Large intestine (tissue), 3 donors: ENCODE data around the gene CASTOR1. TPM values are rescaled to one million over a fixed set of nuclear protein-coding genes. Genes with fewer than 3 reads are reported as not detected.

Source experiments
- DNase-seq, 2 donors: peaks; one replicate each; pipeline versions ENCODE4 v3.0.0 to v3.0.0-alpha.2; 2013
- H3K27ac ChIP-seq: one replicate; pipeline ENCODE4 v1.5.1; 2013; ENCODE audit warnings: low read length
- H3K27me3 ChIP-seq: 2 replicates; pipeline ENCODE4 v1.6.1; 2013; ENCODE audit warnings: low read length; ENCODE audit not compliant: control insufficient read depth, insufficient read depth
- H3K36me3 ChIP-seq: 2 replicates; pipeline ENCODE4 v1.6.1; 2013; ENCODE audit warnings: low read length; ENCODE audit not compliant: control insufficient read depth, insufficient read depth
- H3K4me1 ChIP-seq: one replicate; pipeline ENCODE4 v1.6.1; 2013; ENCODE audit warnings: low read length; ENCODE audit not compliant: control insufficient read depth, insufficient read depth
- H3K4me3 ChIP-seq: one replicate; pipeline ENCODE4 v1.5.1; 2013; ENCODE audit warnings: low read length
- H3K9me3 ChIP-seq: one replicate; pipeline ENCODE4 v1.6.1; 2013; ENCODE audit warnings: mild to moderate bottlenecking, low read depth, low read length, moderate library complexity; ENCODE audit not compliant: control insufficient read depth
- WGBS: methylation state at CpG from one replicate; pipeline ENCODE4 v1.1.5; 2013; ENCODE audit warnings: low lambda C conversion rate; ENCODE audit not compliant: insufficient coverage; 5-methylcytosine and 5-hydroxymethylcytosine counted together
- polyA plus RNA-seq: library from polyadenylated mRNA; unstranded; fragments of 120-200 nt; gene quantifications from one replicate; pipeline ENCODE4 v1.2.1, GENCODE V29; 2013

Gene CASTOR1
- polyA plus RNA-seq, 1 donor: 7.0 TPM

DNA sequence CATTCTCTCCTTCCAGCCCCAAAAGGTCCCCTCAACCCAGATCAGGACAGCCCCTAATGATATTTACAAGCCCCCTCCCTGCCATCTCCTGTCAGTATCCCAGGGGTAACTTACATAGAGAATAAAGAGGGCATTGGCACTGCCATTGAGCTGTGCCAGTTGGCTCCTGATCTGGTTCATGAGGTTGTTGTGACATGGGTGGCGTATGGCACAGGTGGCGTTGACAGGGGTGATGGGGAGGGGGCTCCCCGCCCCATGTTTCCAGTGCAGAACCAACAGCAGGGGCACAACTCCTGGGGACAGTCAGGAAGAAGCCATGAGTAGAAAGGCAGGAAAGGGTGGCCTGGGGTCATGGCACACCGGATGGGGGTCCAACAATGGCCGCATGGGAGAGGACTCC is 44.7 kb downstream of the CASTOR1 start:
- Histone ChIP-seq H3K36me3 (peaks cover 35% of the 10 kb centered on the region), H3K4me3 (no peak overlapping the region), H3K4me1 (peaks cover 38% of the 10 kb centered on the region), H3K27me3 (peaks cover 5% of the 10 kb centered on the region), H3K9me3 (no peaks in the 10 kb centered on the region), H3K27ac (no peak overlapping the region)
- WGBS: no CpG with 5 or more reads among the region's 5 CpGs
- no peak for DNase-seq

DNA sequence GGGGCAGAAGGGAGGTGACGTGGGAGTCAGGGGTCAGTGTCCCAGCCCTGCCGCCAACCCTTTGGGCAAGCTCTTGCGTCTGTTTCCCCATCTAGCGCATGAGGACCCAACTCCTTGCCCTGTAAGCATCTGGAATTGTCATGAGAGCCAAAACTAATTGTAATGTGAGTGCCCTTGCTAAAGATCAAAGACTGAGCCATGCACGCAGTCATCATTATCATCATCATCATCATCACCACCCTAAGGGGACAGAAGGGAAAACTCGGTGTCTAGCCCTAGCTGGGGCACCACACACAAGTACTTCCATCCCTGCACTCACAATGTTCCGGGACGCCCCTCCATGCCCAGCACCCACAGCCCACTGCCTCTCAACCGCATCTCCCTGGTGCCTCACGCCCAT is 45.2 kb downstream of the CASTOR1 start:
- Histone ChIP-seq H3K9me3 (no peaks in the 10 kb centered on the region), H3K36me3 (peaks cover 35% of the 10 kb centered on the region), H3K27ac (no peak overlapping the region), H3K27me3 (peaks cover 5% of the 10 kb centered on the region), H3K4me3 (no peak overlapping the region), H3K4me1 (peaks cover 35% of the 10 kb centered on the region)
- DNase-seq: no peak
- no CpG with 5 or more reads among the region's 10 CpGs for WGBS

DNA sequence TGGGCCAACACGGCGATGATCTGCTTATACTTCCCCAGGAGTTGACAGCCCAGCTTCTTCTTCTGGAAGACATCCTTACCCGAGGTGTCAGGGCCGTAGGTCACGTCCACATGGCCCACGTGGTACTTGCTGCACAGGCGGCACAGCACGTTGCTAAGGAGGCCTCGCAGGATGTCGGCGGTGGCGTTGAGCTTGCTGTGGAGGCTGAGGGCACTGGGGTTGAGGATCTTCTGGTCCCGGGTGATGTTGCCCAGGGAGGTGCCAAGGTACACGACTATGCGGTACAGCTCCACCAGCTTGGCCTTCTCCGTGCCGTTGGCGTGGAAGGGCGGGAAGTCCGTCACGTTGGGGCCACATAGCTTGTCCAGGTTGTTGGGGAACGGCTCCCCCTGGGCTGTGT is 45.6 kb downstream of the CASTOR1 start:
- DNase-seq: no peak
- Histone ChIP-seq H3K27ac (no peak overlapping the region), H3K27me3 (peaks cover 5% of the 10 kb centered on the region), H3K36me3 (peaks cover 35% of the 10 kb centered on the region), H3K4me3 (no peak overlapping the region), H3K9me3 (no peaks in the 10 kb centered on the region), H3K4me1 (peaks cover 35% of the 10 kb centered on the region)
- whole genome bisulfite sequencing: no CpG with 5 or more reads among the region's 22 CpGs

DNA sequence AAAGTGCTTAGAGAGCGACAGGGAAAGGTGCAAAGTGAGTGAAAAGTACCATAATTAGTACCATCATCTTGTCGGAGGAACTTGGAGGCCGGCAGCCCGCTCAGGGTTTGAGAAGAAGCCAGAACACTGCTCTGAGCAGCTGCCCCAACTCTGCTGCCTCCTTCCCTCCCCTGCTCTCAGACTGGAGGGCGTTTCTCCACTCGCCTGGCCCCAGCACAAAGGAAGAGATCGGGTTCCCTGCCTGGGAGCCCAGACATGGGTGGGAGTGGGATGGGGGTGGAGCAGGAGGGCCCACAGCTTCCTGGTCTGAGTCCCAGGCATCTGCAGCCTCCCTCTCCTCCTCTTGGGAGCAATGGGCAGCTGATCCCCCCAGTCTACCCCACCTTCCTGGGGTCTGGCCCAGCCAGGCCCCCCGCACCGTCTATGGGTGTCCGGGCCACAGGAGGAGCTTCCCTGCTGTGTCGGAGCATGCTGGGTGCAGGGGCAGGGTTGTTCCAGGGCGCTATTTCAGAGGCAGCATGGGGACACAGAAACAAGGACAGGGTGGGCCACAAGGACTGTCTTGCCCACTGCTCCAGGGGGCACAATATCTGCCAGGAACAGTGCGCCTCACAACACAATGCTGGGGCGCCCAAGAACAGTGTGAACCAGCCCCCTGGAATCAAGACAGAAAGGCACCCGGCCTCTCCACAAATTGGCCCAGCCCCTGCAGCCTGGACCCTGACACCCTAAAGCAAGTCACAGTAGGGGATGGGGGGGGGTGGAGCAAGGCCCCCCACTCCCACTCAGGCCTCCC is 47.5 kb downstream of the CASTOR1 start:
- H3K36me3 ChIP-seq: peaks cover 35% of the 10 kb centered on the region
- H3K4me3 ChIP-seq: no peak overlapping the region
- no peak overlapping the region for H3K27ac ChIP-seq
- H3K9me3 ChIP-seq: no peaks in the 10 kb centered on the region
- peaks cover 5% of the 10 kb centered on the region for H3K27me3 ChIP-seq
- H3K4me1 ChIP-seq: peaks cover 28% of the 10 kb centered on the region
- no CpG with 5 or more reads among the region's 15 CpGs for WGBS
- no peak for DNase-seq

DNA sequence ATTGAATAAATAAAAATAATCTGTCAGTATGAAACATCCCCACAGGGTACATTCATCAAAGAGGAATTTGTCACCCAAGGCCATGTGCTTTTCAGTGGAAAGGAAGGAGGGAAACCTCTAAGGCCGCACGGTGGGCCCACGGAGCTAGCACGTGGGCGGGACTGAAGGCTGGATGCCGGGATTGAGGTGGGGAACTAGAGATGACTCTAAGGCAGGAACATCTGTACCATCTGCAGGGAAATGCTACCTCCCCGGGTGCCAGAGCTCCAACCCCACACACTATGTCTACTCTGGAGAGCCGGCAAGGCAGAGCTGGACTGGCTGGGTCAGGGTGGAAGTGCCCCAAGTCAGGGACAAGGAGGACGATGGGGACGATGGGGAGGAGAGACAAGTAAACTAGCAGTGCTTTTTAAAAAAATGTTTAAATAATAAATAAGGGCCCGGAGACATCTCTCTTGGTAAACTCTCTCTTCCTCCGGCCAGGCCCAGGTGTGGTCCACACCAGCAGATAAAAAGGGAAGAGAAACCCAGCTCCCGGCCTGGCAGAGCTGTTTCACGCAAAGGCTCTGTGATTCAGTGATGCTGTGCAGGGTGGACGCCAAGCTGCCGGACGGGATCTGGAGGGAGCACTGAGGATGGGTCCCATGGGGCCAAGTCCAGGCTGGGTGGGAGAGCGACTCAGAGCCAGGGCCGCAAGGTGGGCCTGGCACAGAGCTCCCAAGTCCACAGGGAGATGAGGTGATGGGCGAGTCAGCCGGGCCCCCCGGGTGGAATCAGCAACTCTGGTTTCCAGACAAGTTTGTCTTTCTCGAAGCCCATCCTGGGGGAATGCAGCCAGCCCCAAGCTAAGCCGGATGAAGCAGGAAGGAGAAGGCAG is 48.5 kb downstream of the CASTOR1 start:
- DNase-seq: no peak
- H3K27ac ChIP-seq: no peak overlapping the region

DNA sequence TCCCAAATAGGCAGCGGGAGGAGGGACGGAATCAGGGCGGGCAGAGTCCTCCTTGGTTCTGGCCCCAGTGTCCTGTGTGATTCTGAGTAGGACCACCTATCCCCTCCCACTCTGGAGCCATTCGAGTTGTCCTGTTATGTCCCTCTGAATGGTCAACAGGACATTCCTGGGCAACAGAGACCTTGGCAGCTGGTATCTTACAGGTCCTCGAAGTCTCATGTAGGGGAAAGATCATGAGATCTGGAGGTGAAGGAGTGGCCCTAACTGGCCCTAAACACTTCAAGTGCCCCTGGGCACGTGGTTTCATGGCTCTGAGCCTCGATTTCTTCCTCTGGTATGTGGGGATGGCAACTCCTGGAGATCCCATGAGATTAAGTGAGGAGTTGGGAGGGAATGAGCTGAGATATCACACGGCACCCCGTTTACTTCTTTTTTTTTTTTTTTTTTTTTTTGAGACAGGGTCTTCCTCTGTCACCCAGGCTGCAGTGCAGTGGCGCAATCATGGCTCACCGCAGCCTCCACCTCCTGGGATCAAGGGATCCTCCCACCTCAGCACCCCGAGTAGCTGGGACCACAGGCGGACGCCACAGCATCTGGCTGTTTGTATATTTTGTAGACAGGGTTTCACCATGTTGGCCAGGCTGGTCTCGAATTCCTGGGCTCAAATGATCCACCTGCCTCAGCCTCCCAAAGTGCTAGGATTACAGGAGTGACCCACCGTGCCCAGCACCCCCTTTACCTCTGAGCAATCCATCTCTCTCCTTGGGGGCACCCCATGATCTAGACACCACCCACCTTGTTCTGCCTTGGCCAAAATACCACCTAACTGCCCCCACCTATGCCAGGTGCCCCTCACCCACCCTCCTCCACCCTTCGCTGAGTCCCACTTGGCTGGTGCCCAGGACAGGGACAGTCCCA is 49.6 kb downstream of the CASTOR1 start:
- no peaks in the 10 kb centered on the region for H3K27me3 ChIP-seq
- H3K4me3 ChIP-seq: no peak overlapping the region
- DNase-seq: no peak
- no peak overlapping the region for H3K27ac ChIP-seq
- no peaks in the 10 kb centered on the region for H3K9me3 ChIP-seq
- no CpG with 5 or more reads among the region's 17 CpGs for WGBS
- H3K4me1 ChIP-seq: peaks cover 21% of the 10 kb centered on the region
- peaks cover 35% of the 10 kb centered on the region for H3K36me3 ChIP-seq

More for the DNA sequence above, 48.5 kb downstream of the CASTOR1 start:
- WGBS: 77% methylated on average over 2 of the region's 24 CpGs
- no peak overlapping the region for H3K4me3 ChIP-seq
- peaks cover 35% of the 10 kb centered on the region for H3K36me3 ChIP-seq
- H3K4me1 ChIP-seq: peaks cover 27% of the 10 kb centered on the region
- H3K27me3 ChIP-seq: peaks cover 2% of the 10 kb centered on the region
- no peaks in the 10 kb centered on the region for H3K9me3 ChIP-seq

DNA sequence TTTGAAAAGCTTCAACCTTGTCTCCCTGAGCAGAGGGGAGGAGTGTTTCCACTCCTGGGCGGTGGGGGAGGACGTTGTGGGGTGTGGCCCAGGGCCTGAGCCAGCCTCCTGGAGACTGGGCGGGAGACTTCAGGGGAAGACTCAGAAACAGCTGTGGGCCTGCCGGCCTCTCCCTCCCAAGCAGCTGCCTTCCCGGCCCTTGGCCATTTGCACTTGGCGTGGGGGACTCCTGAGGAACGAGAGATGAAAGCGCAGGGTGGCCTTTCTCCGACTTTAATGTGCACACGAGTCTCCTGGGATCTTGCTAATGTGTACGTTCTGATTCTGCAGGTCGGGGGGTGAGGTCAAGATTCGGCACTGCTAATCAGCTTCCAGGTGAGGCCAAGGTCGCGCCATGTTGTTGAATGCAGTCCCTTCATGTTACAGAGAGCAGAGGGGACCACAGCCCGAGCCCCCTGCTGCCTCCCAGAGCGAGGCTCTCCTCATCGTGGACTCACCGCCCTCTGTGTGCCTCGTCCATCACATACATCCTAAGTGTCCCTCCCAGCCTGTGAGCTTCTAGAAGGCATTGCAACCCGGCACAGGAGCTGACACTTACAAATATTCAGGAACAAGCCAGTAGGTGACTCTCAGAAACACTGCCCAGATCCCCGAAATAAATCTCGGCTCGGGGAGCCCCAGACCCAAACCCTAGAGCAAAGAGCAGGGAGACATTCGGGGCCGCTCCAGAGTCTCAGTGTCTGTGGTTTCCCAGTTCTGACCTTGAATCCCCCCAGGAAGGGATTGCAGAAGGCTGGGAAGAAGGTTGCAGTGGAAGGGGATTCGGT is 50.4 kb downstream of the CASTOR1 start:
- DNase-seq: peak in 1 of 2 donors; percentile 62
- no CpG with 5 or more reads among the region's 27 CpGs for WGBS
- H3K36me3 ChIP-seq: peaks cover 28% of the 10 kb centered on the region

DNA sequence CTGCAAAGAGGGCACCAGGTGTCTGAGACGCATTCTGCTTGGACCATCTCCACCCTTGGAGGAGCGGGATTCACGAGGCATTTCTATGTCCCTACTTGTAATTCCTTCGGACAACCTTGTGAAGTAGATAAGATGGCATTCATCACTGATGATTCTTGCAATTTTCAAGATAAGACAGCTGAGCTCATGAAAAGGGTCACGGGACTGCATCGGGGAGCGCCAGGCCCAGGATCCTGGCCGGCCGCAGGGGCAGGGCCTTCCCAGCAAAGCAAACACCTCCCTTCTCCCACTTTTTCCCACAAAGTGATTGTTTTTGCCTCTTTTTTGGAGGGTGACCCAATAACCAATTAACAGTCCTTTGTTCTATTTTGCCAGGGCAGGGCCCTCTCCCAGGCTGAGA is 51.2 kb downstream of the CASTOR1 start:
- Histone ChIP-seq H3K9me3 (no peaks in the 10 kb centered on the region), H3K4me1 (peaks cover 23% of the 10 kb centered on the region), H3K27ac (peak overlapping the region; percentile 71), H3K27me3 (no peaks in the 10 kb centered on the region), H3K4me3 (no peak overlapping the region), H3K36me3 (peaks cover 21% of the 10 kb centered on the region)
- no CpG with 5 or more reads among the region's 9 CpGs for WGBS
- DNase-seq: no peak

More for the DNA sequence above, 50.4 kb downstream of the CASTOR1 start:
- H3K9me3 ChIP-seq: no peaks in the 10 kb centered on the region
- H3K4me3 ChIP-seq: no peak overlapping the region
- peaks cover 23% of the 10 kb centered on the region for H3K4me1 ChIP-seq
- H3K27me3 ChIP-seq: no peaks in the 10 kb centered on the region
- H3K27ac ChIP-seq: peak overlapping the region; percentile 71

DNA sequence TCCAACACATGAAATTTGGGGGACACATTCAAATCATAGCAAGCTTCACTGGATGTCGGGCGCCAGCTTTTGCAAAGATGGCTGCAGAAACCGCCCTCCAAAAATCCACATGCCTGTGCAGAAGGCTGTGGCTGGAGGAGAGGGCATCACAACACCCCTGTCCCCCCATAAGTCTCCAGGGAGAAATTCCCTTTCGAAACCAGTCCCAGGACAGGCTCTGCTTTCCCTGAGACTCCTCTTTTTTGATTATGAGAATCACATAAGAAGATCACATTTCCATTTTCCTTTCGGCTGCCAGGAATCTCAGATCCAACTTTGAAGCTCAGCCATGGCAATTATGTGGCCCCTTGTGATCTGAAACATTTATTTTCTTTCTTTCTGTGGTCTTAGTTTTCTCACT is 52.4 kb downstream of the CASTOR1 start:
- Histone ChIP-seq H3K27me3 (peaks cover 3% of the 10 kb centered on the region), H3K36me3 (peaks cover 10% of the 10 kb centered on the region), H3K4me1 (peaks cover 23% of the 10 kb centered on the region), H3K27ac (no peak overlapping the region), H3K9me3 (no peaks in the 10 kb centered on the region), H3K4me3 (no peak overlapping the region)
- WGBS: 100% methylated on average over 1 of the region's 5 CpGs
- no peak for DNase-seq
